WI38 (cell line): Measurements from ENCODE around the gene KCTD21.

Experiments used
- H3K4me3 ChIP-seq: 2 replicates; pipeline ENCODE4 v1.5.1; 2011; ENCODE audit warnings: low read depth, mild to moderate bottlenecking, control low read depth, low read length
- TF ChIP-seq, protein P1 (sequence below): IDR thresholded peaks from 2 replicates; pipeline ENCODE4 v1.5.1; 2012; ENCODE audit warnings: low read depth, mild to moderate bottlenecking, control low read depth, low read length

KCTD21 gene

DNA sequence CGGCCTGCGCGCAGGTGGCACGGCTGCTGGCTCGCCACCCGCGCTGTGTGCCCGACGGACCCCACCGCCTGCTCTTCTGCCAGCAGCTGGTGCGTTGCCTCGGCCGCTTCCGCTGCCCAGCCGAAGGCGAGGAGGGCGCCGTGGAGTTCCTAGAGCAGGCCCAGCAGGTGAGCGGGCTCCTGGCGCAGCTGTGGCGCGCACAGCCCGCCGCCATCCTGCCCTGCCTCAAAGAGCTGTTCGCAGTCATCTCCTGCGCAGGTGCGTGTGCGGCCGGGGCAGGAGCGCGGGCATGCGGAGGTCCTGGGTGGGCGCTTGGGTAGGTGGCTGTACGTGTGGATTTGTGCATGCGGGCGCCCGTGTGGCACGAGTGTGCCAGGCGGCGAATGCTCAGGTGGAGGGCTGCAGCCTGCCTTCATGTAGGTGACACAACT lies 8.2 kb upstream of the KCTD21 start:
- TF ChIP-seq, protein P1, sequence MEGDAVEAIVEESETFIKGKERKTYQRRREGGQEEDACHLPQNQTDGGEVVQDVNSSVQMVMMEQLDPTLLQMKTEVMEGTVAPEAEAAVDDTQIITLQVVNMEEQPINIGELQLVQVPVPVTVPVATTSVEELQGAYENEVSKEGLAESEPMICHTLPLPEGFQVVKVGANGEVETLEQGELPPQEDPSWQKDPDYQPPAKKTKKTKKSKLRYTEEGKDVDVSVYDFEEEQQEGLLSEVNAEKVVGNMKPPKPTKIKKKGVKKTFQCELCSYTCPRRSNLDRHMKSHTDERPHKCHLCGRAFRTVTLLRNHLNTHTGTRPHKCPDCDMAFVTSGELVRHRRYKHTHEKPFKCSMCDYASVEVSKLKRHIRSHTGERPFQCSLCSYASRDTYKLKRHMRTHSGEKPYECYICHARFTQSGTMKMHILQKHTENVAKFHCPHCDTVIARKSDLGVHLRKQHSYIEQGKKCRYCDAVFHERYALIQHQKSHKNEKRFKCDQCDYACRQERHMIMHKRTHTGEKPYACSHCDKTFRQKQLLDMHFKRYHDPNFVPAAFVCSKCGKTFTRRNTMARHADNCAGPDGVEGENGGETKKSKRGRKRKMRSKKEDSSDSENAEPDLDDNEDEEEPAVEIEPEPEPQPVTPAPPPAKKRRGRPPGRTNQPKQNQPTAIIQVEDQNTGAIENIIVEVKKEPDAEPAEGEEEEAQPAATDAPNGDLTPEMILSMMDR, result no peak
- no peak overlapping the region for H3K4me3 ChIP-seq

GRCh38 chr11:78195917-78196560 lies 7.6 kb upstream of the KCTD21 start:
- TF ChIP-seq, protein P1, result no peak
- H3K4me3 ChIP-seq, result no peak overlapping the region

DNA sequence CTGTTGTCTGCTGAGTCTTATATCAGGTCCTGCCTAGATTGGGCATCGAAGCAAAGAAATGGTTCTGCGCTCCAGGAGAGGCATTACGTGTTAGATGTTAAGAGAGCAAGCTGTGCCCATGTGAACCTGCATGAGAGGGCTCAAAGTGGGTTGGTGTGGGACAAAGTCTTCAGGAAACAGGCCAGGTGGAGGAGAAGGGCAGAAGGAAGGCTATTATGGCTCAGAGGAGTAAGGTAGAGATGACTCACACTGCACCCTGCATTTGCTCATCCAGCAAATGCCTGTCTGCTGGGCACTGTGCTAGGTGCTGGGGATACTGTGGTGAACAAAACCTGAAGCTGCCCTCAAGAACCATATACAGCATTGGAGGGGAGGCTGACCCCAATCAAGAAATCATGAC lies 6.1 kb upstream of the KCTD21 start:
- no peak overlapping the region for H3K4me3 ChIP-seq
- TF ChIP-seq, protein P1, result no peak

GRCh38 chr11:78193806-78194205 lies 5.4 kb upstream of the KCTD21 start:
- H3K4me3 ChIP-seq, result no peak overlapping the region
- TF ChIP-seq, protein P1, result no peak

GRCh38 chr11:78192911-78193351 lies 4.5 kb upstream of the KCTD21 start:
- TF ChIP-seq, protein P1, result no peak
- no peak overlapping the region for H3K4me3 ChIP-seq

GRCh38 chr11:78192223-78192719 lies 3.8 kb upstream of the KCTD21 start:
- H3K4me3 ChIP-seq, result no peak overlapping the region
- TF ChIP-seq, protein P1, result no peak

DNA sequence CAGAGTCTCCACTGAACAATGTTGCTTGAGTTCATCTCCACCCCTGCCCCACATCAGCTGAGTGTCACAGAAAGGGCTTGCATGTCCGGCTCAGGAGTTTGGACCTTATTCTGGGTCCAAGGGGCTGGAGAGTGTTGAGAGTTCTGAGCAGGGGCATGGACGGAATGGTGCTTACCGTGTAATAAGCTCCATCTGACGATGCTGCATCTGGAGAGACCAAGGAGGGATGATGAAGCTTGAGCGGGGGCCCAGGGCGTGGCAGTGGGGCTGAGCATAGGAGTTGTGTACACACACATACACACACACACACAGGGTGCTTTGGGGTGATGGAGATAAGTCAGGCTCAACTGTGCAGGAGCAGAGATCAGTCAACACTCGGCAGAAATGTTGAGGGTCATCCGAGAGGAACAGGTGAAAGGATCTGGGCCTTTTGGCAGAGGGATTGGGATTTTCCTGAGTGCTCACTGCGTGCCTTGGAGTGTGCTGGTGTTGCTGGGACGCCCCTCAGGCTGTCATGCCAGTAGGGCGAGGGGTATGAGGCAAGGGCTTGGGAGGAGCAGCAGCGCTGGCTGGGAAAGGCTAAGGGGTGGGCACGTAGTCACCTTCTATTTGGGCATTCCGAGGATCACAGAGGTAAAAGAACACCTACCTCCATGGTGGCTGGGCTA lies 2.6 kb upstream of the KCTD21 start:
- TF ChIP-seq, protein P1, result no peak

More for the DNA sequence above, 2.6 kb upstream of the KCTD21 start:
- no peak overlapping the region for H3K4me3 ChIP-seq
